ENCODE measurements around the gene ZG16B.

Gene ZG16B

DNA sequence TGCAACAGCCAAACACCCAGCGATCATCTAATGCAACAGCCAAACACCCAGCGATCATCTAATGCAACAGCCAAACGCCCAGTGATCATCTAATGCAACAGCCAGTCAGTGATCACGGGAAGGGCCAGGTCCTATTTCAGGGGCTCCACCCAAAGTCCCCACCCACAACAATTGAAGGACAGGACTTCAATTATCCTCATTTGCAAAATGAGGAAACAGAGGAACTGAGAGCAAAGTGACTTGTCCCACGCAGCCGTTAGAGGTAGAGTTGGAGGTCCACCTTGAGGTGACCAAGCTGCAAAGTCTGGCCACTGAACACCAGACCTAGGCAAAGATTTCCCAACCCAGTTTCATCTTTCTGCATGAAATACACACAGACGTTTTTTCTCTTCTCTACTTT is 3.7 kb downstream of the ZG16B start:
- POLR2A ChIA-PET: no interaction called here
- TF ChIP-seq, protein P1, sequence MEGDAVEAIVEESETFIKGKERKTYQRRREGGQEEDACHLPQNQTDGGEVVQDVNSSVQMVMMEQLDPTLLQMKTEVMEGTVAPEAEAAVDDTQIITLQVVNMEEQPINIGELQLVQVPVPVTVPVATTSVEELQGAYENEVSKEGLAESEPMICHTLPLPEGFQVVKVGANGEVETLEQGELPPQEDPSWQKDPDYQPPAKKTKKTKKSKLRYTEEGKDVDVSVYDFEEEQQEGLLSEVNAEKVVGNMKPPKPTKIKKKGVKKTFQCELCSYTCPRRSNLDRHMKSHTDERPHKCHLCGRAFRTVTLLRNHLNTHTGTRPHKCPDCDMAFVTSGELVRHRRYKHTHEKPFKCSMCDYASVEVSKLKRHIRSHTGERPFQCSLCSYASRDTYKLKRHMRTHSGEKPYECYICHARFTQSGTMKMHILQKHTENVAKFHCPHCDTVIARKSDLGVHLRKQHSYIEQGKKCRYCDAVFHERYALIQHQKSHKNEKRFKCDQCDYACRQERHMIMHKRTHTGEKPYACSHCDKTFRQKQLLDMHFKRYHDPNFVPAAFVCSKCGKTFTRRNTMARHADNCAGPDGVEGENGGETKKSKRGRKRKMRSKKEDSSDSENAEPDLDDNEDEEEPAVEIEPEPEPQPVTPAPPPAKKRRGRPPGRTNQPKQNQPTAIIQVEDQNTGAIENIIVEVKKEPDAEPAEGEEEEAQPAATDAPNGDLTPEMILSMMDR (IDR thresholded peaks at IDR 0.05; ENCODE audit: control extremely low read depth, extremely low read depth, low read depth, missing control alignments): no peak
- no peak for DNase-seq (ENCODE audit: extremely low spot score)
- CTCF ChIA-PET: no interaction called here

DNA sequence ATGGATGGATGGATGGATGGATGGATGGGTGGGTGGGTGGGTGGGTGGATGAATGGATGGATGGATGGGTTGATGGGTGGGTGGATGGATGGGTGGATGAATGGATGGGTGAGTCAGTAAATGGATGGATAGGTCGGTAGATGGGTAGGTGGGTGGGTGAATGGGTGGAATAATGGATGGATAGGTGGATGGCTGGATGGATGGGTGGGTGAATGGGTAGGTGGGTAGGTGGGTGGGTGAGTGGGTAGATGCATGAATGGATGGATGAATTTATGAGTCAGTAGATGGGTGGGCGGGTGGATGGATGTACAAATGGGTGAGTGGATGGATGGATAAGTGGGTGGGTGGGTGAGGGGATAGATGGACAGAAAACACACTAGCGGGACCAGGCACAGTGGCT is 4.9 kb downstream of the ZG16B start:
- CTCF ChIA-PET: no interaction called here

DNA sequence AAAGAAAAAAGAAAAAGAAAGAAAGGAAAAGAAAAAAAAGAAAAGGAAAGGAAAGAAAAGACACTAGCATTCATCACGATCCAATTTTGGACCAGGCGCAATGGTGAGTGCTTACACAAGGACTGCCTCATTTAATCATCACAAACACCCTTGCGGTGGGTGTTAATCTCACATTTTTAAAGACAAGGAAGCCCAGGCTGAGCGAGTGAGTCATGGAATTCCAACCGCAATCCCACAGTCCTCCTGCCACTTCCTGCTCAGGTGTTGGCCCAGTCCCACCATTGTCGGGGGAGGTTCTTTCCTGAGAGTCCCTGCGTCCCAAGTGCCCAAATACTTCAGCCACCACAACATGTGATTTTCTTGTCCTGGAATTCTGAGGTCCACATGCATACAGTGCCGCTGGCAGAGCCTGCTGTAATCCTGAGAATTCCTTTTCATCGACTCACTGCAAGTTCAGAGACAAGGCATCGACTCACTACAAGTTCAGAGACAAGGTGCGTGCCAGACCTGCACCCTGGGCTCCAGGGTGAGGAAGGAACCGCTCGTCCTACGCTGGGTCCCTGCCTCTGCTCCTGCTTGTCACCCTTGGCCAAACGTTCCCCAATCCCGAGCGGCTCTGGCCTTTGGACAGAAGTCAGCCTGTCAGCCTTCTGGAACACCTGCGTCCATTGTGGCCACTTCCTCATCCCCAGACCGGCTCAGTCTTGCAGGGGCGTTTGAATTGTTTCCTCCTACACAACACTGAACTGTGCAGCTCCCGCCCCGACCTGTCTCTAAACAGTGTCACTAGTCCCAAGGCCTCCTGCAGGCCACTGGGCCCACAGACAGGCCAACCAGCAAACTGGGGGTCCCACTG is 5.8 kb downstream of the ZG16B start:
- POLR2A ChIA-PET: no interaction called here
- TF ChIP-seq, protein P1 (IDR thresholded peaks at IDR 0.05; ENCODE audit: control extremely low read depth, extremely low read depth, low read depth, missing control alignments): no peak
- DNase-seq (ENCODE audit: extremely low spot score): no peak
- CTCF ChIA-PET: no interaction called here

More for the DNA sequence above, 4.9 kb downstream of the ZG16B start:
- POLR2A ChIA-PET: no interaction called here
- TF ChIP-seq, protein P1 (IDR thresholded peaks at IDR 0.05; ENCODE audit: control extremely low read depth, extremely low read depth, low read depth, missing control alignments): no peak
- no peak for DNase-seq (ENCODE audit: extremely low spot score)

DNA sequence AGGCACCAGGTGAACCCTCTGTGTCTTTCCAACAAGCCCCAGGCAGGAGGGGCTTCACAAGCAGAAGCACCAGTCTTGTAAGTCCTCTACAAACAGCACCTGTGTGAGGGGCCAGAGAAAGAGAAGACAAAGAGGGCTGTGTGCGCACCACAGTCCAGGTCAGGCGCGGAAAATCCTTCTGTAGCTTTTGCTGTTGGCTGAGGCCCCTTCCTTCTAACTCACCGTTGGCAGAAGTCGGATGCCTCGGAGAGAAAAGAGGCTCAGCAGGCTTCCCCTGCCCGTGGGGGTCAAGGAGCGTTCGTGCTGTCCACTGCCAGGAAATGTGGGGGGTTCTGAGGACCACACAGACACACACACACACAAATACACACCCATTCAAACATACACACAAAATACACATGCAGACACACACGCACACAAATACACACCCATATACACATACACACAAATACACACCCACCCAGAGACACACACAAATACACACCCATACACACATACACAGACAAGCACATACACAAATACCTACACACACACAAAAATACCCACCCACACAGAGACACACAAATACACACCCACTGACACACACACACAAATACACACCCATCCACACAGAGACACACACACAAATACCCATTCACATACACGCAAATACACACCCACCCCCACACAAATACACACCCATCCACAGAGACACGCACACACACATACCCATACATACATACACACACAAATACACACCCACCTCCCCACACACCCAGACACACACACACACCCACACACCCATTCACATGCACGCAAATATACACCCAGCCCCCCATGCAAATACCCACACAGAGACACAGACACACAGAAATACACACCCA is 6.8 kb downstream of the ZG16B start:
- TF ChIP-seq, protein P1 (IDR thresholded peaks at IDR 0.05; ENCODE audit: control extremely low read depth, extremely low read depth, low read depth, missing control alignments): no peak
- CTCF ChIA-PET: no interaction called here
- POLR2A ChIA-PET: no interaction called here

DNA sequence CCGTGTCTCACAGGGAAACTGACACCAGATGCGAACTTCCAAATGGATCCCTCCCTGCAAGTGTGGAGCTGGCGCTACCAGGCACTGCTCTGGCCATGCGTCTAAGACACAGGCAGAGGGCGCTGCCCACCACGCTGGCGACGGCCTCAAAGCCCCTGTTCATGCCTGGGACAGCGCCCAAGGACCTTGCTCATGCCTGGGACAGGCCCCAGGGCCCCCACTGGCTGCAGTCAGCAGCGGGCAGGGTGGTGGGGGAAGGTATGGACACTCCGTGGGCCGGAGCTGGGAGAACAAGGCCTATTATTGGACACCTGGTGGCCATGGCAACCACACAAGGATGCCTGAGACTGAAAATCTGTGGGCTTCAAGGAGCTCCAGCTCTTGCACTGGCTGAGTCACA is 8.8 kb downstream of the ZG16B start:
- TF ChIP-seq, protein P1 (IDR thresholded peaks at IDR 0.05; ENCODE audit: control extremely low read depth, extremely low read depth, low read depth, missing control alignments): peak; percentile 74
- POLR2A ChIA-PET: interaction anchor here (1.6 kb wide), 1 partner anchor 44 kb away, joined by 4 read pairs; the partner anchor contains the start of gene FLYWCH2
- CTCF ChIA-PET: interaction anchor here (0.6 to 2.7 kb wide), 22 partner anchors 8 to 98 kb away, joined by 3 to 22 read pairs (median 4); partner anchors contain the start of genes FLYWCH1, FLYWCH2 and ZG16B
- peak; percentile 77 for DNase-seq (ENCODE audit: extremely low spot score)

More for the DNA sequence above, 6.8 kb downstream of the ZG16B start:
- no peak for DNase-seq (ENCODE audit: extremely low spot score)

All from GM10248 (cell line).